NT2/D1 (cell line): ENCODE measurements around the gene KCNJ12.
"Not testable (repeated sequence)": the region's sequence is repeated elsewhere in the genome, so short reads cannot be mapped to it uniquely, and the experiment has no call there.

Experiments
- DNase-seq: peaks from one replicate; pipeline ENCODE4 v3.0.0-alpha.2; 2011; ENCODE audit warnings: low read depth, low spot score
- H3K27me3 ChIP-seq: 2 replicates; pipeline ENCODE4 v1.6.0; 2011; ENCODE audit warnings: mild to moderate bottlenecking; ENCODE audit not compliant: insufficient read length, insufficient read depth
- H3K36me3 ChIP-seq: 2 replicates; pipeline ENCODE4 v1.6.1; 2011; ENCODE audit warnings: mild to moderate bottlenecking, low read length, mixed read lengths; ENCODE audit not compliant: insufficient read depth, insufficient read length
- H3K4me1 ChIP-seq: 2 replicates; pipeline ENCODE4 v1.5.1; 2011; ENCODE audit not compliant: insufficient read depth, insufficient read length
- H3K4me3 ChIP-seq: 2 replicates; pipeline ENCODE4 v1.5.1; 2011; ENCODE audit warnings: low read depth; ENCODE audit not compliant: insufficient read length
- H3K9ac ChIP-seq: 2 replicates; pipeline ENCODE4 v1.6.0; 2011; ENCODE audit warnings: low read depth; ENCODE audit not compliant: insufficient read length
- H3K9me3 ChIP-seq: 2 replicates; pipeline ENCODE4 v1.5.1; 2011; ENCODE audit warnings: mild to moderate bottlenecking, low read length; ENCODE audit not compliant: insufficient read depth
- SUZ12 ChIP-seq: IDR thresholded peaks from 2 replicates; pipeline ENCODE4 v1.6.1; 2011; ENCODE audit not compliant: insufficient read length, insufficient read depth; ENCODE audit errors: extremely low read depth
- YY1 ChIP-seq: IDR thresholded peaks from 2 replicates; pipeline ENCODE4 v1.6.1; 2011; ENCODE audit not compliant: insufficient read length, insufficient read depth
- ZNF274 ChIP-seq: IDR thresholded peaks from 2 replicates; pipeline ENCODE4 v1.6.1; 2011; ENCODE audit warnings: mild to moderate bottlenecking, low read depth, low read length

KCNJ12 gene

DNA sequence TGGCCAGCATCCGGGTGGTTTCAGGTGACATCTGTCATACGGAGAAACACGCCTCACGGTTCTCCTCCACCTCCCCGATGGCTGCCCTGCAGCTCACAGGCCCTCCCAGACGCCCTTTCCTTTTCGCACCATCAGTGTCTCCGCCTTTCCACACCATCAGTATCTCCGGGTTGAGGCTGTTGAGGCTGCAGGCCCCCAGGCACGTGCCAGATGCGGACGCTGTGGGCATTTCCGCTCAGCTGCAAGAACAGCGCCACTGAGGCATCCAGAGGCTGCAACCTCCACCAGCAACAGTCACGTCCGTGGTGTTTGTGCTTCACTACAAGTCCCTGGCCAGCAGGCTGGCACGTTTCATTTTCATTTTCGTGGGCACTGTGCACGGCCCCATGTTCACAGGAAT, 25.7 kb upstream of the KCNJ12 start:
- not testable (repeated sequence) for H3K4me1 ChIP-seq, H3K36me3 ChIP-seq, H3K9me3 ChIP-seq, H3K4me3 ChIP-seq, H3K9ac ChIP-seq, H3K27me3 ChIP-seq, DNase-seq

DNA sequence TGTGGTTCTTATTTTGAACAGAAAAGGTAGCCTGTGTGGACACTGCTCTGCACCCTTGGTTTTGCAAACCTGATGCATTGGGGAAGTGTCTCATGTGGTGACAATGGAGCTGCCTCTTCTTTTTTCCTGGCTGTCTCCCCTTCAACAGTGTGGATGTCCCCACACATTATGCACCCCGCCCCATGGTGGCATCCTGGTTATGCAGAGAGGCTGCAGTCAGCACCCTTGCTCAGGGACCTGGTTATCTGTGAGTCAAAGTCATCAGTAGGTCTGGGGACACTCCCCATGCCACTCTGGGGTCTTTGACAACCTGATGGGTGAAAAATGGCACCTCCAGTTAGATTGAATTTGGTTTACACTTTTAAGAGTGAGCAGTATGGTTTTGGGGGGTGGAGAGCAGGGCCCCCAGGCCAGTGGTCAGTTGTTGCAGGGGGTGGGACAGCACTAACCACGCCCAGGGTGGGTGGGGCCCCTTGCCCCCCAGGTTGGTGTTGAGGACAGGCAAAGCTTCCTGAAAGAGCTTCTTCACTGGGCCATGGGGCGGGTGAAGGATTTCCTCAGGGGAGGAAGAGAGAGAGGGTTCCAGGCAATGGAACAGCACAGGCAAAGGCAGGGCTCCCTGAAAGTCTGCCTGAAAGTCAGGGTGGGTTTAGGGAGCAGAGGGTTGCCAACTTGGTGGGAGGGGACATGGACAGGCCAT, 24.6 kb upstream of the KCNJ12 start:
- no peaks in the 10 kb centered on the region for H3K36me3 ChIP-seq
- no peaks in the 10 kb centered on the region for H3K27me3 ChIP-seq
- DNase-seq, result no peak
- TF ChIP-seq SUZ12, result no peak
- no peak for TF ChIP-seq ZNF274
- no peak for TF ChIP-seq YY1
- H3K4me1 ChIP-seq, result peaks cover 6% of the 10 kb centered on the region
- H3K9ac ChIP-seq, result no peak overlapping the region
- H3K9me3 ChIP-seq, result no peaks in the 10 kb centered on the region
- no peak overlapping the region for H3K4me3 ChIP-seq

DNA sequence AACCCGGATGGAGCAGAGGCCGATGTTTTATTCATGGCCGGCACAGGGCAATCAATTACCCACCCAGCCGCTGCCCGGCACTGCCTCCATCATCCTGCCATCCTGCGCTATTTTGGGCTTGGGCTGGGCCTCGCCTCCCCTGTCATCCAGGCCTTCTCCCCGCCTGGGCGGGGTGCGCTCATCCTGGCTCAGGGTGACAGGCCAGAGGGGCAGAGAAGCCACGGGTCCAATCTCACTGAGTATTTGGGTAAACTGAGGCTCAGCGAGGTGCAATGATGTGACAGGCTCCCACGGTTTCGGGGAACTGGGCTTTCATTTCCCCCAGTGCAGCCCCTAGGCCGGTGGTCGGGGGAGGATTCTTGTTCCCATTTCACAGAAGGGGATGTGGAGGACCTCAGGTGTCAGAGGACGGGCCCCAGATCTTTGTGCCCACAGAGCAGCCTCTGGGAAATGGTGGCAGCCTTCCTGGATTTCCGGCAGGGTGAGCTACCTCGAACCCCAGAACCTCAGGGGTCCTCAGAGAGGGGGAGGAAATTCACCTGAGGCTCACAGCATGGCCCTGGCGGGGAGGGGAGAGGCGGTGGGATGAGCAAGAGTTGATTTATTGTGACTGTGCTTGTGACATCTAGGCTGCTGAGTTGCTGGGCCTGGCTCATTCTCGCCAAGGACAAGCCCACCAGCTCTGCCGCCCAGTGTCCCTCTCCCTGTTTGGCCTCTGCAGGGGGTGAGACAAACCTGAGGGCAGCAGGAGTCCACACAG, 23.8 kb upstream of the KCNJ12 start:
- peaks cover 6% of the 10 kb centered on the region for H3K4me1 ChIP-seq
- TF ChIP-seq SUZ12, result no peak
- TF ChIP-seq YY1, result no peak
- TF ChIP-seq ZNF274, result no peak
- no peak overlapping the region for H3K4me3 ChIP-seq
- H3K9ac ChIP-seq, result no peak overlapping the region
- no peak for DNase-seq
- H3K36me3 ChIP-seq, result no peaks in the 10 kb centered on the region
- no peaks in the 10 kb centered on the region for H3K9me3 ChIP-seq
- peaks cover 6% of the 10 kb centered on the region for H3K27me3 ChIP-seq

DNA sequence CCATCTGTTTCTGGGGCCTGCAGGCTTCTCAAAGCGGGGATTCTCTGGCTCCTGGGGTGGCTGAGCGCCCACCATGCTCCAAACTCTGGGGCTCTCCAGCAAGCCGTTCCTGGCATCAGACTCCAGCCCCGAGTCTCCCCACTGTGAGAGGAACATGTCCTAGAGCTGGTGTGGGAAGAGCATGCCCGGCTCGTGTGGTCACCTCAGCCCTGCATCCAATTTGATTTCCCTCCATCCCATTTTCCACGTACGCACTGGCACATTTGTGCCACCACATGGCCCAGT, 23.2 kb upstream of the KCNJ12 start:
- Histone ChIP-seq H3K27me3 (peaks cover 12% of the 10 kb centered on the region), H3K36me3 (no peaks in the 10 kb centered on the region), H3K4me3 (no peak overlapping the region), H3K9me3 (no peaks in the 10 kb centered on the region), H3K9ac (no peak overlapping the region), H3K4me1 (peaks cover 10% of the 10 kb centered on the region)
- TF ChIP-seq YY1 (no peak), ZNF274 (no peak), SUZ12 (no peak)
- DNase-seq, result no peak

DNA sequence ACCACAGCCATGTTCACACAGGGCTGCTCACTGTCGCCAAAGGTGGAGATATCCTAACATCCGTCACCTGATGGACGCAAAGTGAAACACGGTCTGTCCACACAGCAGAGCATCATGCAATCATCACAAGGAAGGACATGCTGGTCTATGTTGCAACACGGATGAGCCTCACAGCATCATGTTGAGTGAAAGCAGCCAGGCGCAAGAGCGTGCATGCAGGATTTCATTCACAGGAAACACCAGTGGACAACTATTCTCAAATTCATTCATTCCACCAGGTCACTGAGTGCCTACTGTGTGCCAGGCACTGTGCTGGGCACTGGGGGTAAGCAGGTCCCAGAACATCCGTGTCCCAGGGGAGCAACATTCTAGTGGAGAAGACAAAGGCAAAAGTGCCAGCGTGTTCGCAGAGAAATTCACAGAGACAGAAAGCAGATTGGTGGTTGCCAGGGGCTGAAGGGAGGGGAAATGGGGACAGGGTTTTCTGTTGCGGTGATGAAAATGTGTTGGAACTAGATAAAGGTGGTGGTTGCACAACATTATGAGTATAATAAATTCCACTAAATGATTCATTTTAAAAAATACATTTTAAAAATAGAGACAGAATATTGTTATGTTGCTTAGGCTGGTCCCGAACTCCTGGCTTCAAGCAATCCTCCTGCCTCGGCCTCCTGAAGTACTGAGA, 22.7 kb upstream of the KCNJ12 start:
- DNase-seq, result no peak
- Histone ChIP-seq H3K4me3 (no peak overlapping the region), H3K9me3 (no peaks in the 10 kb centered on the region), H3K27me3 (peaks cover 13% of the 10 kb centered on the region), H3K4me1 (peaks cover 12% of the 10 kb centered on the region), H3K9ac (no peak overlapping the region), H3K36me3 (no peaks in the 10 kb centered on the region)
- TF ChIP-seq SUZ12 (no peak), YY1 (no peak), ZNF274 (no peak)

DNA sequence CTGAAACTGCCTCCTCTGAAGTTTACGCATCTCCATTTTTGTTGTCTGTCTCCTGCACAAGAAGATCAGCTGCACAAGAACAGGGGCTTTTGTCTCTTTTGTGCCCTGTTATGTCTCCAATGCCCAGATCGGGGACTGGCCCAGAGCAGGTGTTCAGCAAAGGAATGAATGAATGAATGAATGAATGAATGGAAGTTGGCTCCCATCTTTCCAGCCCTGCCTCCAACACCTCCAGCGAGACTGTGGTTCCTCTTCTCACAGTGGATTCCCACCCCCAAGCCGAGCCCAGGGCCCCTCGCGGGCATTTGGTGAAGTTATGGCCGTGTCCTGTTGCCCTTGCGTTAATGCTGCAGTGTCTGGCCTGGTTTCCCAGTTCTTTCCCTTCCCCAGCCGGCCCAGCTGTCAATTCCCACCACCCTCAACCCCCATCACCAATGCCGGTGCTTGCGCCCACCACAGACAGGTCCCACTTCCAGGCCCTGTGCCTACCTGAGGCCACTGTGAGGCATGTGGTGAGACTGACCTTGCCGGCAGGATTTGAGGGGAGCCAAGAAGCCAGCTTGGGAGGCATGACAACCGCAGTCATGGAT, 21.3 kb upstream of the KCNJ12 start:
- TF ChIP-seq ZNF274 (no peak), YY1 (no peak), SUZ12 (no peak)
- Histone ChIP-seq H3K9ac (no peak overlapping the region), H3K9me3 (no peaks in the 10 kb centered on the region), H3K27me3 (peaks cover 13% of the 10 kb centered on the region), H3K4me3 (no peak overlapping the region), H3K36me3 (no peaks in the 10 kb centered on the region), H3K4me1 (peaks cover 23% of the 10 kb centered on the region)
- no peak for DNase-seq

DNA sequence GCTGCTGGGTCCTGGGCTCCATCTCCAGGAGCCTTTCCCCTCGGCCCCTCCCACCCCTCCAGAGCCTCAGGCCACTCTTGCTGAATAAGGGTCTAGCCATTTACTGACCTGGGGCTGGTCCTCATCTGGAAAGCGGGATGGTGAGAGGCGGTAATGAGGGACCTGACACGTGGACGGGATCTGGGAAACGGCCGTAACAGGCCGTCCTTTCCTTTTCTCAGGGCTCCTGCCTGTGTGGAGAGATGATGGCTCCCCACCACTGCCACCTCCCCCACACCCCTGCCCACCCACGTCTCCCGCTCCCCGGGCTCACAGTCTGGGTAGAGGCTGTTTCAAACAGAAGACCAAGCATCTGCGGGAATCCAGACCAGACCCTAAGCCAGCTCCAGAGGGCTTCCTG, 20.6 kb upstream of the KCNJ12 start:
- no peak for TF ChIP-seq SUZ12
- no peak for TF ChIP-seq YY1
- no peak for TF ChIP-seq ZNF274
- no peak for DNase-seq
- H3K9me3 ChIP-seq, result no peaks in the 10 kb centered on the region
- no peak overlapping the region for H3K9ac ChIP-seq
- no peak overlapping the region for H3K4me3 ChIP-seq
- H3K27me3 ChIP-seq, result peaks cover 13% of the 10 kb centered on the region
- no peaks in the 10 kb centered on the region for H3K36me3 ChIP-seq
- H3K4me1 ChIP-seq, result peaks cover 23% of the 10 kb centered on the region
